COLO829 (cell line): Measurements from ENCODE around the gene SF3B3.

ENCODE experiments used
- DNase-seq: peaks from one replicate; pipeline ENCODE4 v3.0.0; 2012; ENCODE audit warnings: low spot score

The SF3B3 gene

GRCh38 chr16:70523743-70524398 is at the start of gene SF3B3:
Gene SF3B3 (plus strand): TSS chr16:70523816. CDS start chr16:70526657, 2,841 bp downstream.
- DNase-seq, result peak; percentile 41

GRCh38 chr16:70474320-70475053 is 49.1 kb upstream of the SF3B3 start:
- no peak for DNase-seq

- DNase-seq, result no peak
Measured at GRCh38 chr16:70475054-70475871, 48.4 kb upstream of the SF3B3 start.

GRCh38 chr16:70476272-70477020 is 47.2 kb upstream of the SF3B3 start:
- peak; percentile 63 for DNase-seq

GRCh38 chr16:70478169-70478568 is 45.4 kb upstream of the SF3B3 start:
- no peak for DNase-seq

- no peak for DNase-seq
Measured at GRCh38 chr16:70478912-70479341, 44.7 kb upstream of the SF3B3 start.

- no peak for DNase-seq
Measured at GRCh38 chr16:70480127-70481105, 43.2 kb upstream of the SF3B3 start.

- peak; percentile 92 for DNase-seq
Measured at GRCh38 chr16:70481929-70482536, 41.6 kb upstream of the SF3B3 start.

- DNase-seq, result peak; percentile 8
Measured at GRCh38 chr16:70482624-70483023, 41.0 kb upstream of the SF3B3 start.

GRCh38 chr16:70483426-70483825 is 40.2 kb upstream of the SF3B3 start:
- DNase-seq, result no peak

GRCh38 chr16:70484867-70485266 is 38.7 kb upstream of the SF3B3 start:
- no peak for DNase-seq

GRCh38 chr16:70490261-70490660 is 33.4 kb upstream of the SF3B3 start:
- DNase-seq, result no peak

GRCh38 chr16:70493802-70494201 is 29.8 kb upstream of the SF3B3 start:
- no peak for DNase-seq

GRCh38 chr16:70494202-70494770 is 29.3 kb upstream of the SF3B3 start:
- no peak for DNase-seq

GRCh38 chr16:70494777-70495176 is 28.8 kb upstream of the SF3B3 start:
- DNase-seq, result no peak

- no peak for DNase-seq
Measured at GRCh38 chr16:70495425-70496182, 28.0 kb upstream of the SF3B3 start.

GRCh38 chr16:70496513-70496912 is 27.1 kb upstream of the SF3B3 start:
- no peak for DNase-seq

GRCh38 chr16:70508752-70509151 is 14.9 kb upstream of the SF3B3 start:
- no peak for DNase-seq

GRCh38 chr16:70510216-70510615 is 13.4 kb upstream of the SF3B3 start:
- DNase-seq, result no peak
